PC-9 (cell line): ENCODE data around the gene FUT2. TPM values are rescaled to one million over a fixed set of nuclear protein-coding genes. Genes with fewer than 3 reads are reported as not detected.
"Not testable (repeated sequence)": the region's sequence is repeated elsewhere in the genome, so short reads cannot be mapped to it uniquely, and the experiment has no call there.

Experiments used
- BruUV-seq: library from RNA; stranded (reverse); fragments of 400-500 nt; replicated peaks from 2 replicates; lab custom pipeline; 2021; lab: Mats Ljungman, UMichigan
- CTCF ChIA-PET: fragments of 300-600 bp; sonication (Branson Sonifier 250); formaldehyde crosslinking; loops from one replicate; lab custom pipeline; 2022; ENCODE audit warnings: antibody characterized with exemption; lab: Charles Lee
- POLR2A ChIA-PET: fragments of 300-600 bp; sonication (Branson Sonifier 250); formaldehyde crosslinking; loops from one replicate; lab custom pipeline; 2022; ENCODE audit warnings: antibody characterized with exemption; ENCODE audit not compliant: unreplicated experiment; lab: Charles Lee
- DNase-seq, 2 experiments: peaks; one replicate each; pipeline versions ENCODE4 v3.0.0 to v3.0.0-alpha.2; 2015 to 2022; ENCODE audit warnings: mixed read lengths in 1 of 2
- H2AFZ ChIP-seq: fragments of 200-600 bp; sonication (generic); 2 replicates; pipeline ENCODE4 v1.8.1; 2017; ENCODE audit warnings: antibody characterized with exemption
- H3F3A ChIP-seq: fragments of 200-600 bp; sonication (generic); 2 replicates; pipeline ENCODE4 v1.8.1; 2017; ENCODE audit warnings: antibody characterized with exemption, mild to moderate bottlenecking, low read depth; ENCODE audit not compliant: insufficient read depth
- H3K27ac ChIP-seq: fragments of 200-600 bp; sonication (generic); 2 replicates; pipeline ENCODE4 v1.6.1; 2016; ENCODE audit warnings: mixed run types
- H3K27me3 ChIP-seq: fragments of 200-600 bp; sonication (generic); 2 replicates; pipeline ENCODE4 v1.6.1; 2016; ENCODE audit warnings: low read depth, mixed run types; ENCODE audit not compliant: insufficient read depth
- H3K36me3 ChIP-seq: fragments of 200-600 bp; sonication (generic); 2 replicates; pipeline ENCODE4 v1.6.1; 2016; ENCODE audit warnings: low read depth, mixed run types
- H3K4me1 ChIP-seq: fragments of 200-600 bp; sonication (generic); replicated peaks from 2 replicates; pipeline ENCODE4 v1.6.1; 2016; ENCODE audit warnings: mixed run types; ENCODE audit not compliant: insufficient read depth
- H3K4me2 ChIP-seq: fragments of 200-600 bp; sonication (generic); 2 replicates; pipeline ENCODE4 v1.6.1; 2017; ENCODE audit warnings: mixed run types
- H3K4me3 ChIP-seq: fragments of 200-600 bp; sonication (generic); 2 replicates; pipeline ENCODE4 v1.6.1; 2016; ENCODE audit warnings: mixed run types
- H3K79me2 ChIP-seq: fragments of 200-600 bp; sonication (generic); 2 replicates; pipeline ENCODE4 v1.6.1; 2017; ENCODE audit warnings: low read depth, mixed run types
- H3K9me2 ChIP-seq: fragments of 200-600 bp; sonication (generic); 2 replicates; pipeline ENCODE4 v1.8.1; 2017; ENCODE audit warnings: mild to moderate bottlenecking; ENCODE audit not compliant: insufficient read depth
- H3K9me3 ChIP-seq: fragments of 200-600 bp; sonication (generic); 2 replicates; pipeline ENCODE4 v1.8.1; 2016; ENCODE audit warnings: low read depth; ENCODE audit not compliant: insufficient read depth
- H4K20me1 ChIP-seq: fragments of 200-600 bp; sonication (generic); 2 replicates; pipeline ENCODE4 v1.8.1; 2017; ENCODE audit not compliant: insufficient read depth
- CTCF ChIP-seq: fragments of 200-600 bp; sonication (generic); conservative IDR thresholded peaks from 2 replicates; pipeline ENCODE4 v1.6.1; 2017; ENCODE audit warnings: mixed run types, antibody characterized with exemption, mild to moderate bottlenecking, moderate library complexity
- EZH2 ChIP-seq: fragments of 200-600 bp; sonication (generic); IDR thresholded peaks from 2 replicates; pipeline ENCODE4 v1.8.0; 2017; ENCODE audit warnings: antibody characterized with exemption, low read depth
- intact Hi-C: fragments of 100-400 bp; cut with micrococcal nuclease; formaldehyde crosslinking; loops from one replicate; pipeline ENCODE4 v1.10.0; 2022; ENCODE audit not compliant: unreplicated experiment
- total RNA-seq: library from RNA; stranded (reverse); gene quantifications from 2 replicates; pipeline ENCODE4 v1.2.3, GENCODE V29; 2021

FUT2 gene
- total RNA-seq, 1 experiment from 2014 or later: 8.7 TPM

- Histone ChIP-seq H3K27me3 (no peaks in the 10 kb centered on the region), H2AFZ (no peak overlapping the region), H3K27ac (no peak overlapping the region), H3K9me3 (no peaks in the 10 kb centered on the region), H3F3A (peaks cover 21% of the 10 kb centered on the region; the same call in 1 of the 2 replicates), H3K4me1 (peaks cover 14% of the 10 kb centered on the region), H3K36me3 (no peaks in the 10 kb centered on the region), H3K79me2 (no peaks in the 10 kb centered on the region), H3K4me2 (no peak overlapping the region), H3K9me2 (no peaks in the 10 kb centered on the region), H3K4me3 (no peak overlapping the region), H4K20me1 (no peaks in the 10 kb centered on the region)
- CTCF ChIA-PET: interaction anchor here (0.7 kb wide), 1 partner anchor 322 kb away, joined by 7 read pairs; no protein-coding TSS in a partner anchor
- no peak for DNase-seq
- POLR2A ChIA-PET: no interaction called here
- intact Hi-C loops: no loop called here
- TF ChIP-seq EZH2 (no peak), CTCF (no peak)
- BruUV-seq: no TSS peak
Observed at GRCh38 chr19:48651683-48652048, 44.1 kb upstream of the FUT2 start.

GRCh38 chr19:48654299-48655059 is 41.3 kb upstream of the FUT2 start:
- peaks cover 13% of the 10 kb centered on the region for H3K4me1 ChIP-seq
- H3K4me3 ChIP-seq: no peak overlapping the region
- no peak for DNase-seq
- no peaks in the 10 kb centered on the region for H3K79me2 ChIP-seq
- H3K27ac ChIP-seq: no peak overlapping the region
- no peaks in the 10 kb centered on the region for H3K36me3 ChIP-seq
- H3K9me3 ChIP-seq: no peaks in the 10 kb centered on the region
- H3K4me2 ChIP-seq: no peak overlapping the region
- CTCF ChIA-PET: interaction anchor here (0.6 kb wide), 2 partner anchors 10 to 190 kb away, joined by 3 to 4 read pairs; no protein-coding TSS in a partner anchor
- POLR2A ChIA-PET: no interaction called here
- BruUV-seq: no TSS peak
- no peaks in the 10 kb centered on the region for H3K9me2 ChIP-seq
- H3K27me3 ChIP-seq: no peaks in the 10 kb centered on the region
- intact Hi-C loops: no loop called here
- H2AFZ ChIP-seq: no peak overlapping the region
- no peaks in the 10 kb centered on the region for H4K20me1 ChIP-seq
- TF ChIP-seq EZH2 (no peak), CTCF (no peak)
- peaks cover 23% of the 10 kb centered on the region for H3F3A ChIP-seq

- Histone ChIP-seq H3K36me3 (no peaks in the 10 kb centered on the region), H3K27me3 (no peaks in the 10 kb centered on the region), H4K20me1 (no peaks in the 10 kb centered on the region), H2AFZ (no peak overlapping the region), H3K4me2 (peak overlapping the region; percentile 8; the same call in 1 of the 2 replicates), H3K27ac (no peak overlapping the region), H3K4me1 (peaks cover 10% of the 10 kb centered on the region; the same call in 1 of the 2 replicates), H3F3A (peaks cover 18% of the 10 kb centered on the region), H3K9me2 (no peaks in the 10 kb centered on the region), H3K9me3 (no peaks in the 10 kb centered on the region), H3K4me3 (no peak overlapping the region), H3K79me2 (no peaks in the 10 kb centered on the region)
- POLR2A ChIA-PET: interaction anchor here (0.7 kb wide), 1 partner anchor 546 kb away, joined by 18 read pairs; the partner anchor contains the start of gene PLA2G4C
- CTCF ChIA-PET: interaction anchor here (0.6 to 0.7 kb wide), 2 partner anchors 8 to 17 kb away, joined by 3 to 5 read pairs; no protein-coding TSS in a partner anchor
- intact Hi-C loops: no loop called here
- TF ChIP-seq CTCF: no peak
- DNase-seq: peak in 1 of 2 experiments; percentile 70
- BruUV-seq: no TSS peak
Observed at GRCh38 chr19:48656840-48657474, 38.8 kb upstream of the FUT2 start.

GRCh38 chr19:48657828-48658227 is 37.9 kb upstream of the FUT2 start:
- DNase-seq, H3K79me2 ChIP-seq, H3K36me3 ChIP-seq, H4K20me1 ChIP-seq, H3K9me3 ChIP-seq, H3K27me3 ChIP-seq, H2AFZ ChIP-seq, H3K27ac ChIP-seq, H3K4me2 ChIP-seq, H3K4me3 ChIP-seq, H3K9me2 ChIP-seq, intact Hi-C loops, BruUV-seq, H3K4me1 ChIP-seq: not testable (repeated sequence)
- peaks cover 14% of the 10 kb centered on the region for H3F3A ChIP-seq
- ChIA-PET CTCF (interaction anchor here (0.6 to 0.7 kb wide), 2 partner anchors 9 to 17 kb away, joined by 3 to 5 read pairs; no protein-coding TSS in a partner anchor), POLR2A (interaction anchor here (0.6 kb wide), 1 partner anchor 700 kb away, joined by 15 read pairs; no protein-coding TSS in a partner anchor)
